Pancreas (tissue), 10 donors: ENCODE data around the gene PER1. TPM values are rescaled to one million over a fixed set of nuclear protein-coding genes. Genes with fewer than 3 reads are reported as not detected.

Experiments used
- ATAC-seq, 4 donors: fragments of 200-7000 bp; cut with Tn5 transposase; one replicate each; pipeline versions ENCODE4 v1.8.0 to v1.9.1; 2020; ENCODE audit warnings: mild to moderate bottlenecking in 4 of 4, moderate library complexity in 4 of 4
- DNase-seq, 6 donors: peaks; one replicate each; pipeline ENCODE4 v3.0.0-alpha.2; 2020
- FAIRE-seq: peaks from 2 replicates; lab custom pipeline; 2012; peaks lifted over from hg19 to GRCh38; lab: Jason Lieb, UNC
- H3K27ac ChIP-seq, 4 donors: fragments of 200-600 bp; sonication (generic); 1 replicate in 3 of 4; 2 replicates in 1 of 4; pipeline versions ENCODE4 v1.5.0 to v1.8.0; 2020
- H3K27me3 ChIP-seq, 4 donors: fragments of 200-600 bp; one replicate each; pipeline ENCODE4 v1.8.0; 2021
- H3K36me3 ChIP-seq, 3 donors: fragments of 200-600 bp; sonication (generic) in 1 of 3; one replicate each; pipeline versions ENCODE4 v1.5.0 to v1.8.0; 2020 to 2021
- H3K4me1 ChIP-seq, 3 donors: fragments of 200-600 bp; one replicate each; pipeline ENCODE4 v1.8.0; 2021
- H3K4me3 ChIP-seq, 4 donors: fragments of 200-600 bp; sonication (generic) in 2 of 4; one replicate each; pipeline versions ENCODE4 v1.5.0 to v1.8.0; 2020 to 2021
- H3K9me3 ChIP-seq, 4 donors: fragments of 200-600 bp; one replicate each; pipeline ENCODE4 v1.8.0; 2021
- WGBS, 2 donors: extraction: QIAGEN DNeasy Blood & Tissue Kit; methylation state at CpG; one replicate each; pipeline ENCODE4 v1.1.7; 2013; 5-methylcytosine and 5-hydroxymethylcytosine counted together
- intact Hi-C, 3 donors: fragments of 100-400 bp; cut with DNase I; formaldehyde crosslinking; loops; one replicate each; pipeline versions ENCODE4 v1.11.1 to v1.14.2; 2022
- polyA plus RNA-seq, 2 donors: library from polyadenylated mRNA; stranded (reverse); fragments of 200-250 nt; gene quantifications; one replicate each; pipeline ENCODE4 v1.2.3, GENCODE V29; 2013
- total RNA-seq, 6 donors: library from RNA; stranded (reverse); fragmentation: NEBNext Ultra II Directional in 4 of 6; extraction: Animal tissue kit (Norgen Biotek cat#: 25700) in 4 of 6; gene quantifications; one replicate each; pipeline versions ENCODE4 v1.2.1 to v1.2.4, GENCODE V29; 2021 to 2023
- TF ChIP-seq, protein P1 (sequence below), 4 donors: fragments of 200-600 bp; sonication (generic) in 3 of 4; IDR thresholded peaks; one replicate each; pipeline versions ENCODE4 v1.5.0 to v1.8.0; 2021; ENCODE audit warnings: antibody characterized with exemption in 4 of 4
- donor health status: healthy with polysubstance abuse.
- donor health status: DM: no; HTN: no; CAD: no; lungs with moderate emphysema.
- donor health status: DM: no; HTN: no; CAD: no.
- donor health status: control.
- donor health status: control.
- donor health status: Bipolar disorder and iron deficiency.
- donor health status: DM: yes; HTN: yes; CAD: no.
- donor health status: DM: no; HTN: no; CAD: no.
- donor health status: DM: no; HTN: no; CAD: no.
- donor health status: DM: yes; HTN: yes; CAD: no.

PER1 gene
- total and polyA plus RNA-seq, 8 donors, result 17.5 to 158 (median 95.1) TPM

DNA sequence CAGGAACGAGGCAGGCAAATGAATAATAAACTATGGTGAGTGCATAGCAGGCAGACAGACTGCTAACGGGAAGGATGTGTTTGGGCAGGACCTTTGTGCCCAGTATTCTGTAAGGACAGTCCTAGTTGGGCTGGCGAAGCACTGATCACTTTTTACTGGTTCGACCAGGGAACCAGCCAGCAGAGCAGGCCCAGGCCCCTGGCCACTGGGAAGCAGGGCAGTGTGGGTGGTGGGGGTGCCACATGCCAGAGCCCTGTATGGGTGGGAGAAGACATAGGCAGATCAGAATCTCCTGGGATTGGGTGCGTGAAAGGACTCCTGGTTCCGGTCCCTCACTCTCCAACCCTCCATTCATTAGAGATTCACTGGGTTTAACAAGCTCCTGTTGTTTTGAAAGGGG is 14.5 kb upstream of the PER1 start:
- no peak for FAIRE-seq
- no peak for ATAC-seq
- intact Hi-C loops, result no loop called here
- H3K36me3 ChIP-seq, result no peaks in the 10 kb centered on the region
- no peaks in the 10 kb centered on the region for H3K27me3 ChIP-seq
- no peak overlapping the region for H3K4me3 ChIP-seq
- WGBS, 2 donors, result 92 to 96% methylated on average over 6 of the region's 6 CpGs
- TF ChIP-seq, protein P1, sequence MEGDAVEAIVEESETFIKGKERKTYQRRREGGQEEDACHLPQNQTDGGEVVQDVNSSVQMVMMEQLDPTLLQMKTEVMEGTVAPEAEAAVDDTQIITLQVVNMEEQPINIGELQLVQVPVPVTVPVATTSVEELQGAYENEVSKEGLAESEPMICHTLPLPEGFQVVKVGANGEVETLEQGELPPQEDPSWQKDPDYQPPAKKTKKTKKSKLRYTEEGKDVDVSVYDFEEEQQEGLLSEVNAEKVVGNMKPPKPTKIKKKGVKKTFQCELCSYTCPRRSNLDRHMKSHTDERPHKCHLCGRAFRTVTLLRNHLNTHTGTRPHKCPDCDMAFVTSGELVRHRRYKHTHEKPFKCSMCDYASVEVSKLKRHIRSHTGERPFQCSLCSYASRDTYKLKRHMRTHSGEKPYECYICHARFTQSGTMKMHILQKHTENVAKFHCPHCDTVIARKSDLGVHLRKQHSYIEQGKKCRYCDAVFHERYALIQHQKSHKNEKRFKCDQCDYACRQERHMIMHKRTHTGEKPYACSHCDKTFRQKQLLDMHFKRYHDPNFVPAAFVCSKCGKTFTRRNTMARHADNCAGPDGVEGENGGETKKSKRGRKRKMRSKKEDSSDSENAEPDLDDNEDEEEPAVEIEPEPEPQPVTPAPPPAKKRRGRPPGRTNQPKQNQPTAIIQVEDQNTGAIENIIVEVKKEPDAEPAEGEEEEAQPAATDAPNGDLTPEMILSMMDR (IDR thresholded peaks at IDR 0.05), result no peak
- no peaks in the 10 kb centered on the region for H3K9me3 ChIP-seq
- peak in 2 of 6 donors; percentile 15 to 45 for DNase-seq
- H3K27ac ChIP-seq, result no peak overlapping the region
- H3K4me1 ChIP-seq, result peaks cover 10 to 12% (median 10%) of the 10 kb centered on the region in 3 donors

DNA sequence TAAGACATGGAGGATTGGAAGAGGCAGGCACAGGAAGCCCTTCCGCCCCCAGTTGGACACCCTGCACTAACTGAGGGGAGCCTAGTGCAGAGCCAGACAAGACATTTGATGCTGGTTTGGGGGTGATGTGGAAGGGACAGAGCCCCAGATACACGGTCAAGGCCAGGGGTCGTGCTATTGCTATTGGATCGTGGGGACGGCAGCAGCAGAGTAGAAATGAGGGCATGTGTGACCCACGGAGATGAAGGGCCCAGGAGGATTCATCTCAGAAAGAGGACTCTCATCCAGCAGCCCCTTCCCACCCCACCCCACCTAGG is 12.6 kb upstream of the PER1 start:
- intact Hi-C loops, result loop anchor here in 1 of 3 donors (5.0 kb wide), 1 partner anchor 37 kb away; no protein-coding TSS in a partner anchor
- H3K27me3 ChIP-seq, result no peaks in the 10 kb centered on the region
- H3K9me3 ChIP-seq, result no peaks in the 10 kb centered on the region
- H3K4me1 ChIP-seq, result peaks cover 17 to 18% (median 17%) of the 10 kb centered on the region in 3 donors
- WGBS, 2 donors, result 75 to 77% methylated on average over 6 of the region's 6 CpGs
- H3K4me3 ChIP-seq, result no peak overlapping the region
- FAIRE-seq (no peak), DNase-seq (peak in 2 of 6 donors; percentile 18 to 20), ATAC-seq (no peak)
- TF ChIP-seq, protein P1 (IDR thresholded peaks at IDR 0.05), result no peak
- no peaks in the 10 kb centered on the region for H3K36me3 ChIP-seq
- H3K27ac ChIP-seq, result peak overlapping the region in 2 of 4 donors; percentile 98 to 99

DNA sequence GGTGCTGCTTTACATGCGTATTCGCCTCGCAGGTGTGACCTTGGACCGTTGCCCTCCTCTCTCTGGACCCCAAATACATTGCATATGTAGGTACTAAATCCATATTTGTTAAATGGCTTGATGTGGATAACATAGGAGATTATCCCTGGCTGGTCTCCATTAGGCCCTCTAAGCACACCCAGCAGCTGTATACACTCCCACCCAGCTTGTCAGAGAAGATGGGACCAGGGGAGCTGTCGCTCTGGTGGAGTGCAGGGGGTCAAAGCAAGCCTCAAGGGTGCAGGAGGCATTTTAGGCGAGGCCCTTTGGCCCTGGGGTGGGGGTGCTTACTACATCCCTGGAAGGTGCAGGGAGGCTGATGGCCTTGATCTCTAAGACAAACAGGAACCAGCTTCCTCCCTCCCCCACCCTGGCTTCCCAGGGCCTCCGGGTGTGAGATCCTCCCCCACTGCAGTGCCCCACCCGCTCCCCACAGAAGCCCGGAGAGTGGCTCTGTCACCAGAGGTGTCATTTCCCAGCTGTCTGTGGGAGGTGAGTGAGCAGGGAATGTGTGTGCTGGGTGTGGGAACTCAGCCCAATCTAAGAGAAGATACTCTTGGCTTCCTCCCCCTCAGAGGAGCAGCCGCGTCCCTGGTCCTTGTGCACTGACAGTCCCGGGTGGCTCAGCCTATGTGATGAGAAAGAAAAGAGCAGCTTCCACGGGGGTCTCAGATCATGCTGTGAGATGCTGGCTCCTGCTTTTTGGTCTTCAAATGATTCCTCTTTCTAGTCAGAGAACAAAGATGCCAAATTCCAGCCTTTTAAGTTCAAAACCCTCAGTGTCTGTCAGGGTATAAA is 12.0 kb upstream of the PER1 start:
- H3K9me3 ChIP-seq, result no peaks in the 10 kb centered on the region
- H3K4me1 ChIP-seq, result peaks cover 17 to 18% (median 17%) of the 10 kb centered on the region in 3 donors
- ATAC-seq, result peak; percentile 23 to 61 (median 52)
- no peak for FAIRE-seq
- TF ChIP-seq, protein P1 (IDR thresholded peaks at IDR 0.05), result no peak
- WGBS, 2 donors, result 10 to 16% methylated on average over 12 to 13 of the region's 13 CpGs
- peak overlapping the region; percentile 82 to 99 (median 96) for H3K27ac ChIP-seq
- H3K27me3 ChIP-seq, result no peaks in the 10 kb centered on the region
- no peaks in the 10 kb centered on the region for H3K36me3 ChIP-seq
- peak; percentile 58 to 77 (median 65) for DNase-seq
- no peak overlapping the region for H3K4me3 ChIP-seq
- intact Hi-C loops, result loop anchor here in 1 of 3 donors (5.0 kb wide), 1 partner anchor 37 kb away; no protein-coding TSS in a partner anchor

DNA sequence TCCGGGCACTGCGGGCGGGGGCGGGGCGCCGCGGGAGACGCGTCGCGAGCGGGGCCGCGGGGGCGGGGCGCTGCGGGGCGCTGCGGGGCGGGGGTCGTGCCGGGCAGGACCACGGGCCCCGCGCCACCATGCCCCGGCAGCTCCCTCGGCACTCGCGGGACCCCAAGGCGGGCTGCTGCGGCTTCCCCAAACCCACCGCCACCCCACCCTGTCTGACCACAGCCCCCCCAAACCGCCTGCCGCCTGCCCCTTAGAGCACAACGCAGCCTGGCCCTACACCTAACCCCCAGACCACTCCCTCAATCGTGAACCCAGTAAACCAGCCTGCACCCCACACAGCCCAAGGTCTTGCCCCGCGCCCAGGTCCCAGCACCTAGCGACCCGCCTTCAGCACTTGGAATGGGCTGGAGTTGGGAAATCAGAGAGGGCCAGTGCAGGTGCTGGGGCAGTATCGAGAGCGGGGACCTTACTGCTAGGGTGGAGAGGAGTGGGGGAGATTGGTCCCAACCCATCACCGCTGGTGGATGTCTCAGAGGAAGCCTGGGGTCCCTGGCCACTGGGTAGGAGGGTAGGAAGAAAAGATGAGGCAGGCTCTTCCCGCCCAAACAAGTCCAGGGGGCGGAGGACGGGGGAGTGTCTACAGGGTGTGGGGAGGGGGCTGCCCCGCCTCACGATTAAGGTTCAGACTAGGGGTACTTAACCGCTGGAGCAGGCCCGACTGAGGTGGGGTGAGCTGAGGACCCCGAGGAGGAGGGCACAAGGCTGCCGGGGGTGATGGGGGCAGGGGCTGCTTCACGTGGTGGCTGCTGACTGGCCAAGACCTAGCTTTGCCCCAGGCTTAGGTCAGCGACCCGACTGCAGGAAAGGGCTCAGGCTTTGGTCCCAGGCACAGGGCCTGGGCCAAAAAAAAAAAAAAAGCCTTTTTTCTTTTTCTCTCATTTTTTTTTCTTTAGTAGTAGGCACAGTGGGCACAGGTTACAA is 11.1 kb upstream of the PER1 start:
- ATAC-seq (peak in 3 of 4 donors; percentile 8 to 28 (median 22)), DNase-seq (peak in 4 of 6 donors; percentile 49 to 81 (median 56)), FAIRE-seq (no peak)
- TF ChIP-seq, protein P1 (IDR thresholded peaks at IDR 0.05), result no peak
- no peaks in the 10 kb centered on the region for H3K27me3 ChIP-seq
- H3K4me3 ChIP-seq, result peak overlapping the region in 3 of 4 donors; percentile 99 to 100 (median 99)
- peaks cover 17 to 24% (median 17%) of the 10 kb centered on the region in 3 donors for H3K4me1 ChIP-seq
- no peaks in the 10 kb centered on the region for H3K9me3 ChIP-seq
- intact Hi-C loops, result loop anchor here in 1 of 3 donors (5.0 kb wide), 1 partner anchor 36 kb away; no protein-coding TSS in a partner anchor
- H3K36me3 ChIP-seq, result no peaks in the 10 kb centered on the region
- WGBS, 2 donors, result 11 to 23% methylated on average over 26 to 55 of the region's 55 CpGs
- peak overlapping the region; percentile 82 to 99 (median 96) for H3K27ac ChIP-seq
